Common myeloid progenitor, CD34-positive (primary cell): ENCODE results near the gene VAMP3.
A peak's percentile ranks its signal among the peaks of the same experiment; 100 is the strongest.

Source experiments
- CTCF ChIA-PET: fragments of 350-600 bp; sonication (Branson Sonifier 250); formaldehyde crosslinking; loops from one replicate; lab custom pipeline; 2021; ENCODE audit warnings: antibody characterized with exemption; lab: Charles Lee
- POLR2A ChIA-PET: fragments of 350-600 bp; sonication (Branson Sonifier 250); formaldehyde crosslinking; loops from one replicate; lab custom pipeline; 2021; ENCODE audit warnings: antibody characterized with exemption; lab: Charles Lee
- DNase-seq, 3 donors: peaks; one replicate each; pipeline versions ENCODE4 v3.0.0 to v3.0.0-alpha.2; 2013
- H3K27ac ChIP-seq, 2 experiments: 1 replicate in 1 of 2; 2 replicates in 1 of 2; pipeline ENCODE4 v1.7.0; 2013; ENCODE audit warnings: inconsistent platforms in 2 of 2, low read length in 2 of 2, mild to moderate bottlenecking in 2 of 2, low read depth in 1 of 2, moderate library complexity in 1 of 2; ENCODE audit not compliant: severe bottlenecking in 2 of 2, insufficient read depth in 1 of 2, poor library complexity in 1 of 2
- H3K27me3 ChIP-seq, 5 experiments: replicated peaks in 2 of 5; 1 replicate in 3 of 5; 2 replicates in 2 of 5; pipeline versions ENCODE4 v1.6.1 to v1.7.0; 2013; ENCODE audit warnings: low read length in 4 of 5, mild to moderate bottlenecking in 2 of 5, moderate library complexity in 2 of 5, inconsistent platforms in 1 of 5; ENCODE audit not compliant: insufficient read depth in 5 of 5, control insufficient read depth in 4 of 5
- H3K36me3 ChIP-seq, 4 experiments: 1 replicate in 2 of 4; 2 replicates in 2 of 4; pipeline versions ENCODE4 v1.6.1 to v1.7.0; 2013; ENCODE audit warnings: low read length in 3 of 4, control low read depth in 1 of 4, mild to moderate bottlenecking in 1 of 4; ENCODE audit not compliant: control insufficient read depth in 4 of 4, insufficient read depth in 4 of 4
- H3K4me1 ChIP-seq, 4 experiments: 1 replicate in 3 of 4; 2 replicates in 1 of 4; pipeline versions ENCODE4 v1.6.1 to v1.7.1; 2013; ENCODE audit warnings: low read length in 3 of 4, mild to moderate bottlenecking in 3 of 4, control low read depth in 1 of 4, inconsistent platforms in 1 of 4, moderate library complexity in 1 of 4; ENCODE audit not compliant: control insufficient read depth in 4 of 4, insufficient read depth in 4 of 4; ENCODE audit errors: control extremely low read depth in 1 of 4
- H3K4me3 ChIP-seq, 7 experiments: 1 replicate in 4 of 7; 2 replicates in 3 of 7; pipeline versions ENCODE4 v1.5.1 to v1.7.0; 2013; ENCODE audit warnings: mild to moderate bottlenecking in 7 of 7, low read length in 6 of 7, moderate library complexity in 6 of 7, inconsistent platforms in 2 of 7, low read depth in 2 of 7, control low read depth in 1 of 7; ENCODE audit not compliant: insufficient read depth in 4 of 7, control insufficient read depth in 1 of 7; ENCODE audit errors: extremely low read depth in 1 of 7
- H3K9me3 ChIP-seq, 5 experiments: 1 replicate in 4 of 5; 2 replicates in 1 of 5; pipeline versions ENCODE4 v1.6.1 to v1.7.1; 2013; ENCODE audit warnings: low read length in 4 of 5, mild to moderate bottlenecking in 2 of 5, inconsistent platforms in 1 of 5, low read depth in 1 of 5, moderate library complexity in 1 of 5; ENCODE audit not compliant: control insufficient read depth in 4 of 5, insufficient read depth in 2 of 5; ENCODE audit errors: control extremely low read depth in 1 of 5
- WGBS: methylation state at CpG from one replicate; pipeline ENCODE4 v1.1.5; 2013; ENCODE audit not compliant: insufficient coverage; 5-methylcytosine and 5-hydroxymethylcytosine counted together

Gene VAMP3

GRCh38 chr1:7824701-7825100 is 53.6 kb downstream of the VAMP3 start:
- H3K36me3 ChIP-seq, result no peaks in the 10 kb centered on the region
- no peak overlapping the region for H3K27ac ChIP-seq
- no peak overlapping the region for H3K4me3 ChIP-seq
- WGBS, result 98% methylated on average over 6 of the region's 8 CpGs
- H3K4me1 ChIP-seq, result peaks cover 2 to 7% (median 5%) of the 10 kb centered on the region in 4 experiments
- DNase-seq, result no peak
- H3K27me3 ChIP-seq, result no peaks in the 10 kb centered on the region
- ChIA-PET CTCF (interaction anchor here (1.0 kb wide), 1 partner anchor 156 kb away, joined by 3 read pairs; no protein-coding TSS in a partner anchor), POLR2A (no interaction called here)
- H3K9me3 ChIP-seq, result no peaks in the 10 kb centered on the region

GRCh38 chr1:7826363-7826762 is 55.3 kb downstream of the VAMP3 start:
- Histone ChIP-seq H3K9me3 (no peaks in the 10 kb centered on the region), H3K4me3 (peak overlapping the region in 3 of 7 experiments; percentile 39 to 61 (median 53)), H3K36me3 (no peaks in the 10 kb centered on the region), H3K27me3 (no peaks in the 10 kb centered on the region), H3K27ac (peak overlapping the region in 1 of 2 experiments; percentile 15), H3K4me1 (peaks cover 4 to 24% (median 11%) of the 10 kb centered on the region in 4 experiments)
- DNase-seq, result no peak
- 93% methylated on average over 5 of the region's 7 CpGs for WGBS
- CTCF ChIA-PET, result no interaction called here
- POLR2A ChIA-PET, result no interaction called here

DNA sequence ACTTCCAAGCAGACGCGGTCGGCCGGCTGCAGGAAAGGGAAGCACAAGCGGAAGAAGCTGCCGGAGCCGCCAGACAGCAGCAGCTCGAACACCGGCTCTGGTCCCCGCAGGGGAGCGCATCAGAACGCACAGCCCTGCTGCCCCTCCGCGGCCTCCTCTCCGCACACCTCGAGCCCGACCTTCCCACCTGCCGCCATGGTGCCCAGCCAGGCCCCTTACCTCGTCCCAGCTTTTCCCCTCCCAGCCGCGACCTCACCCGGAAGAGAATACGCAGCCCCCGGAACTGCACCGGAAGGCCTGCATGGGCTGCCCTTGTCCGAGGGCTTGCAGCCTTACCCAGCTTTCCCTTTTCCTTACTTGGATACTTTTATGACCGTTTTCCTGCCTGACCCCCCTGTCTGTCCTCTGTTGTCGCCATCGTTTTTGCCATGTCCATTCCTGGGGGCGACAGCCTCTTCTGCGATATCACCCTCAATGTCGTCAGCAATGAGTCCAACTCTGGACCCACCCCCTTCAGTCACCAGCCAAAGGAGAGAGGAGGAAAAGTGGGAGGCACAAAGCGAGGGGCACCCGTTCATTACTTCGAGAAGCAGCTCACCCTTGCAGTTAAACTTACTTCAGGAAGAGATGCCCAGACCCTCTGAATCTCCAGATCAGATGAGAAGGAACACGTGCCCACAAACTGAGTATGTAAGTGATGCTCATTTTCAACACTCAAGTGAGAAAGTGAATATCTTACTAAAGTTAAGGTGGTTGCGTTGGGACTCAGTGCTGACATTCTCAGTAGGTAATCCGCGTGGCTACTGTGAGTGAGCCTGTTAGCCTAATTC is 56.2 kb downstream of the VAMP3 start:
- ChIA-PET POLR2A (no interaction called here), CTCF (no interaction called here)
- peak in 1 of 3 donors; percentile 33 for DNase-seq
- no peaks in the 10 kb centered on the region for H3K27me3 ChIP-seq
- H3K27ac ChIP-seq, result peak overlapping the region in 1 of 2 experiments; percentile 15
- WGBS, result 67% methylated on average over 34 of the region's 39 CpGs
- H3K36me3 ChIP-seq, result no peaks in the 10 kb centered on the region
- peak overlapping the region in 5 of 7 experiments; percentile 20 to 61 (median 39) for H3K4me3 ChIP-seq
- H3K9me3 ChIP-seq, result no peaks in the 10 kb centered on the region
- peaks cover 8 to 31% (median 16%) of the 10 kb centered on the region in 4 experiments for H3K4me1 ChIP-seq
